ENCODE results near the gene MRPS24.
"Not testable (repeated sequence)": the region's sequence is repeated elsewhere in the genome, so short reads cannot be mapped to it uniquely, and the experiment has no call there.

MRPS24 gene

DNA sequence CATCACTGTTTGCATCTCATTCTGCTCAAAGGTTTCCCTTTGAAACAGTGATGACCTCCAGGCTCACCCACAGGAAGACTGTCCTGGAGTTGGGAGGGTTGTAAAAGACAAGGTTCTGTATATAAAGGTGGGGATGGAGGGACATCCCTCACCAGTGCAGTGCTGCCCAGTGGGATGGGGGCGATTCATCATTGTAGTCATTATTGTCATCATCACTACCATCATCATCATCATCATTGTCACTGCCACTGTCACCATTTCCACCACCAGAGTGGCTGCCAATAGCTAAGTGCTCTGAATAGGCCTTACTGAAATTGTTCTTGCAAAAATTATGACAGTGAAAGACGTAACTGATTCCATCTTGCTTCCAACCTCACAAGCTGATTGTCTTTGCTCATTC lies 24.7 kb downstream of the MRPS24 start:
- no peak overlapping the region for H3K27ac ChIP-seq (ENCODE audit: low read depth, low read length)
- no peaks in the 10 kb centered on the region for H3K27me3 ChIP-seq (ENCODE audit: control insufficient read depth in 5 of 5, insufficient read depth in 4 of 5, low read length in 5 of 5)
- no peak overlapping the region for H3K4me3 ChIP-seq (ENCODE audit: low read depth in 1 of 5, low read length in 5 of 5)
- no peaks in the 10 kb centered on the region for H3K9me3 ChIP-seq (ENCODE audit: control insufficient read depth in 5 of 5, low read length in 5 of 5)
- H3K9ac ChIP-seq (ENCODE audit: low read length in 5 of 5) = no peak overlapping the region
- H3K36me3 ChIP-seq (ENCODE audit: control insufficient read depth in 5 of 5, insufficient read depth in 5 of 5, low read length in 5 of 5) = no peaks in the 10 kb centered on the region
- no peaks in the 10 kb centered on the region for H3K4me1 ChIP-seq (ENCODE audit: control insufficient read depth in 5 of 5, insufficient read depth in 5 of 5, low read length in 5 of 5)

GRCh38 chr7:43844257-43844656 lies 25.1 kb downstream of the MRPS24 start:
- Histone ChIP-seq H3K4me1 (ENCODE audit: control insufficient read depth in 5 of 5, insufficient read depth in 5 of 5, low read length in 5 of 5) (no peaks in the 10 kb centered on the region), H3K4me3 (ENCODE audit: low read depth in 1 of 5, low read length in 5 of 5) (no peak overlapping the region), H3K9ac (ENCODE audit: low read length in 5 of 5) (no peak overlapping the region), H3K9me3 (ENCODE audit: control insufficient read depth in 5 of 5, low read length in 5 of 5) (no peaks in the 10 kb centered on the region), H3K27ac (ENCODE audit: low read depth, low read length) (no peak overlapping the region), H3K36me3 (ENCODE audit: control insufficient read depth in 5 of 5, insufficient read depth in 5 of 5, low read length in 5 of 5) (no peaks in the 10 kb centered on the region), H3K27me3 (ENCODE audit: control insufficient read depth in 5 of 5, insufficient read depth in 4 of 5, low read length in 5 of 5) (no peaks in the 10 kb centered on the region)

DNA sequence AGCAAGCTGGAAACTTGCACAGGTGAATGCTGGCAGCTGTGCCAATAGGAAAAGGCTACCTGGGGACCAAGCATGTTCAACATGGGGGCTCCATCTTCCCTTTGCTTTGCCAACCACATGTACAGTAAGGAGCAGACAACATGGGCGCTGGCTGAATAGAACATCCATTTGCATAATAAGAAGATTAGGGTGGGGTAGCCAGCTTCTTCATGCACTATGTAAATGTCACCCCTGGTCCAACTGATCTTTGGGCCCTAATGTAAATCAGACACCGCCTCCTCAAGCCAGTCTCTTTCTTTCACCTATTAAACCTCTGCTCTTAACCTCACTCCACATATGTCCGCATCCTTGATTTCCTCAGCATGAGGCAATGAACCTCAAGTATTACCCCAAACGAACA lies 26.0 kb downstream of the MRPS24 start:
- Histone ChIP-seq H3K4me1 (ENCODE audit: control insufficient read depth in 5 of 5, insufficient read depth in 5 of 5, low read length in 5 of 5) (peaks cover 0 to 5% (median 4%) of the 10 kb centered on the region in 5 donors), H3K27me3 (ENCODE audit: control insufficient read depth in 5 of 5, insufficient read depth in 4 of 5, low read length in 5 of 5) (no peaks in the 10 kb centered on the region), H3K36me3 (ENCODE audit: control insufficient read depth in 5 of 5, insufficient read depth in 5 of 5, low read length in 5 of 5) (no peaks in the 10 kb centered on the region), H3K9ac (ENCODE audit: low read length in 5 of 5) (no peak overlapping the region), H3K9me3 (ENCODE audit: control insufficient read depth in 5 of 5, low read length in 5 of 5) (no peaks in the 10 kb centered on the region), H3K27ac (ENCODE audit: low read depth, low read length) (no peak overlapping the region), H3K4me3 (ENCODE audit: low read depth in 1 of 5, low read length in 5 of 5) (no peak overlapping the region)

DNA sequence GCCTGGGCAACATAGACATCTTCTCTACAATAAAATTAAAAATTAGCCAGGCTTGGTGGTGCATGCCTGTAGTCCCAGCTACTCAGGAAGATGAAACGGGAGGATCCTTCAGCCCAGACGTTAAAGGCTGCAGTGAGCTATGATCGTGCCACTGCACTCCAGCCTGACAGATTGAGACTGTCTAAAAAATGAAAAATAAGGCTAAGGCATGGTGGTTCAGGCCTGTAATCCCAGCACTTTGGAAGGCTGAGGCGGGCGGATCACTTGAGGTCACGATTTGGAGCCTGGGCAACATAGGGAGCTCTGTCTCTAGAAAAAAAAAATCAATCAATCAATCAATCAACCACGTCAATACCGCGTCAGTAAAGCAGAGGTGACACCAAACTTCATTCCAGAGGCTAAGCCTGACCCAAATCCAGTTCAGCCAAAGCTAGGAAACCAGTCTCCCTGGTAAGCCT lies 31.1 kb downstream of the MRPS24 start:
- Histone ChIP-seq H3K27ac (ENCODE audit: low read depth, low read length) (peak overlapping the region; percentile 46), H3K4me3 (ENCODE audit: low read depth in 1 of 5, low read length in 5 of 5) (peak overlapping the region in 2 of 5 donors; percentile 53 to 59), H3K9ac (ENCODE audit: low read length in 5 of 5) (peak overlapping the region in 3 of 5 donors; percentile 68 to 75 (median 75)), H3K9me3 (ENCODE audit: control insufficient read depth in 5 of 5, low read length in 5 of 5) (no peaks in the 10 kb centered on the region), H3K36me3 (ENCODE audit: control insufficient read depth in 5 of 5, insufficient read depth in 5 of 5, low read length in 5 of 5) (no peaks in the 10 kb centered on the region), H3K27me3 (ENCODE audit: control insufficient read depth in 5 of 5, insufficient read depth in 4 of 5, low read length in 5 of 5) (no peaks in the 10 kb centered on the region), H3K4me1 (ENCODE audit: control insufficient read depth in 5 of 5, insufficient read depth in 5 of 5, low read length in 5 of 5) (peaks cover 0 to 7% (median 4%) of the 10 kb centered on the region in 5 donors)

DNA sequence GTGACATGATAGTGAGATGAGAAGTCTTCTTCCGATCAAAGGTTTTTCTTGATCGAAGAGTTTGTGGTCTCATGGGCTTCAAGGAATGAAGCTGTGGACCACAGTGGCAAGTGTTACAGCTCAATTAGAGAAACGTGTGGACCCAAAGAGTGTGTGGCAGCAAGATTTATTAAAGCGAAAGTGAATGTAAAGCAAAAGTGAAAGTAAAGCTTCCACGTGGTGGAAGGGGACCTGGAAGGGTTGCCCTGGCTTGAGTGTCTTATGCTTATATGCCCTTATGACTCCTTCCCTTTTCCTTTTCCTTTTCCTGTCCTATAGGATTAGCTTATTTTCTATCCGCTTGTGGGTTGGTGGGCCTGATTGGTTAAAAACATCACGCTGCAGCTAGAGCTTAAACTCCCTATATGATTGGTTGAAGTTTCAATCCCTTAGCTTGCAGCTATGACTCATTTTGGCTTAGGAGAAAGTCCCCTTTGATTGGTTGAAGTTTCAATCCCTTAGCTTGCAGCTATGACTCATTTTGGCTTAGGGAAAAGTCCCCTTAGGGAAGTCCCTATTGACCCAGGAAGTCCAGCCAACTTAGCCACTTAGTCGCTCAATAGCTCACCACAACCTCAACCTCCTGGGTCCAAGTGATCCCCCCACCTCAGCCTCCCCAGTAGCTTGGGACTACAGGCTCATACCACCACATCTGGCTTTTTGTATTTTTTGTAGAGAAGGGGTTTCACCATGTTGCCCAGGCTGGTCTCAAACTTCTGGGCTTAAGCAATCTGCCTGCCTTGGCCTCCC lies 34.7 kb downstream of the MRPS24 start:
- H3K4me3 ChIP-seq (ENCODE audit: low read depth in 1 of 5, low read length in 5 of 5) = peak overlapping the region; percentile 51 to 59 (median 57)

GRCh38 chr7:43830917-43831316 lies 38.4 kb downstream of the MRPS24 start:
- not testable (repeated sequence) for H3K27ac ChIP-seq (ENCODE audit: low read depth, low read length); H3K4me1 ChIP-seq (ENCODE audit: control insufficient read depth in 5 of 5, insufficient read depth in 5 of 5, low read length in 5 of 5); H3K9me3 ChIP-seq (ENCODE audit: control insufficient read depth in 5 of 5, low read length in 5 of 5); H3K9ac ChIP-seq (ENCODE audit: low read length in 5 of 5); H3K27me3 ChIP-seq (ENCODE audit: control insufficient read depth in 5 of 5, insufficient read depth in 4 of 5, low read length in 5 of 5); H3K36me3 ChIP-seq (ENCODE audit: control insufficient read depth in 5 of 5, insufficient read depth in 5 of 5, low read length in 5 of 5); H3K4me3 ChIP-seq (ENCODE audit: low read depth in 1 of 5, low read length in 5 of 5)

More for the DNA sequence above, 34.7 kb downstream of the MRPS24 start:
- Histone ChIP-seq H3K27me3 (ENCODE audit: control insufficient read depth in 5 of 5, insufficient read depth in 4 of 5, low read length in 5 of 5) (no peaks in the 10 kb centered on the region), H3K4me1 (ENCODE audit: control insufficient read depth in 5 of 5, insufficient read depth in 5 of 5, low read length in 5 of 5) (peaks cover 0 to 7% (median 4%) of the 10 kb centered on the region in 5 donors), H3K27ac (ENCODE audit: low read depth, low read length) (no peak overlapping the region), H3K9me3 (ENCODE audit: control insufficient read depth in 5 of 5, low read length in 5 of 5) (peaks cover 0 to 4% (median 0%) of the 10 kb centered on the region in 5 donors), H3K9ac (ENCODE audit: low read length in 5 of 5) (no peak overlapping the region), H3K36me3 (ENCODE audit: control insufficient read depth in 5 of 5, insufficient read depth in 5 of 5, low read length in 5 of 5) (no peaks in the 10 kb centered on the region)

GRCh38 chr7:43825391-43825808 lies 43.9 kb downstream of the MRPS24 start:
- H3K36me3 ChIP-seq (ENCODE audit: control insufficient read depth in 5 of 5, insufficient read depth in 5 of 5, low read length in 5 of 5) = no peaks in the 10 kb centered on the region
- H3K4me1 ChIP-seq (ENCODE audit: control insufficient read depth in 5 of 5, insufficient read depth in 5 of 5, low read length in 5 of 5) = peaks cover 0 to 9% (median 0%) of the 10 kb centered on the region in 5 donors
- no peaks in the 10 kb centered on the region for H3K27me3 ChIP-seq (ENCODE audit: control insufficient read depth in 5 of 5, insufficient read depth in 4 of 5, low read length in 5 of 5)
- H3K9ac ChIP-seq (ENCODE audit: low read length in 5 of 5) = peak overlapping the region in 1 of 5 donors; percentile 42
- no peaks in the 10 kb centered on the region for H3K9me3 ChIP-seq (ENCODE audit: control insufficient read depth in 5 of 5, low read length in 5 of 5)
- H3K4me3 ChIP-seq (ENCODE audit: low read depth in 1 of 5, low read length in 5 of 5) = no peak overlapping the region
- H3K27ac ChIP-seq (ENCODE audit: low read depth, low read length) = peak overlapping the region; percentile 11

DNA sequence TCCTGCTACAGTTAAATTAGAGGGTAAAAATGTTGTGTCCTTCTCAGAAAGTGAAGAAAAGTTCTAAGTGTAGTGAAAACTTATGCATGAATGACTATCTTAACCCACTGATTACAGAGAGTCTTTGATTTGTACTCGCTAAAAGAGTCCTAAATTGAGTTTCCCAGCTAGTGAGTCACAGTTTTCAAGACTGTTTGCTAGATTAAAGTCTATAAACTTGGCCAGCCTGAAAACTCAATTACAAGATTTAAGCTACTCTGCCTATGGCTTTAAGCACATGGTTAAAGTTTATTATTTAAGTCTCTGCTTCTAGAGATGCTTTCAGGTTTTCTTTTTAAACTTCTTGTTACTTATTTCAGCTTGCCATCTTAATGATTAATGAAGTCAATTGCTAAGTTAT lies 44.4 kb downstream of the MRPS24 start:
- Histone ChIP-seq H3K4me3 (ENCODE audit: low read depth in 1 of 5, low read length in 5 of 5) (no peak overlapping the region), H3K27me3 (ENCODE audit: control insufficient read depth in 5 of 5, insufficient read depth in 4 of 5, low read length in 5 of 5) (no peaks in the 10 kb centered on the region), H3K9ac (ENCODE audit: low read length in 5 of 5) (no peak overlapping the region), H3K4me1 (ENCODE audit: control insufficient read depth in 5 of 5, insufficient read depth in 5 of 5, low read length in 5 of 5) (peaks cover 0 to 9% (median 0%) of the 10 kb centered on the region in 5 donors), H3K9me3 (ENCODE audit: control insufficient read depth in 5 of 5, low read length in 5 of 5) (no peaks in the 10 kb centered on the region), H3K27ac (ENCODE audit: low read depth, low read length) (no peak overlapping the region), H3K36me3 (ENCODE audit: control insufficient read depth in 5 of 5, insufficient read depth in 5 of 5, low read length in 5 of 5) (no peaks in the 10 kb centered on the region)

DNA sequence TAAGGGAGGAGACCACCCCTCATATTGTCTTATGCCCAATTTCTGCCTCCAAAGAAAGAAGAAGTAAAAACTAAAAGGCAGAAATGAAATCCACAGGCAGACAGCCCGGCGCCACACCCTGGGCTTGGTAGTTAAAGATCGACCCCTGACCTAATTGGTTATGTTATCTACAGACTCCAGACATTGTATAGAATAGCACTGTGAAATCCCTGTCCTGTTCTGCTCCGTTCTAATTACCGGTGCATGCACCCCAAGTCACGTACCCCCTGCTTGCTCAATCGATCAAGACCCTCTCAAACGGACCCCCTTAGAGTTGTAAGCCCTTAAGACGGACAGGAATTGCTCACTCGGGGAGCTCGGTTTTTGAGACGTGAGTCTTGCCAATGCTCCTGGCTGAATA lies 44.8 kb downstream of the MRPS24 start:
- not testable (repeated sequence) for H3K27ac ChIP-seq (ENCODE audit: low read depth, low read length); H3K4me3 ChIP-seq (ENCODE audit: low read depth in 1 of 5, low read length in 5 of 5); H3K9ac ChIP-seq (ENCODE audit: low read length in 5 of 5); H3K36me3 ChIP-seq (ENCODE audit: control insufficient read depth in 5 of 5, insufficient read depth in 5 of 5, low read length in 5 of 5); H3K9me3 ChIP-seq (ENCODE audit: control insufficient read depth in 5 of 5, low read length in 5 of 5); H3K27me3 ChIP-seq (ENCODE audit: control insufficient read depth in 5 of 5, insufficient read depth in 4 of 5, low read length in 5 of 5)
- H3K4me1 ChIP-seq (ENCODE audit: control insufficient read depth in 5 of 5, insufficient read depth in 5 of 5, low read length in 5 of 5) = peaks cover 0 to 11% (median 0%) of the 10 kb centered on the region in 5 donors

- no peaks in the 10 kb centered on the region for H3K27me3 ChIP-seq (ENCODE audit: control insufficient read depth in 5 of 5, insufficient read depth in 4 of 5, low read length in 5 of 5)
- no peaks in the 10 kb centered on the region for H3K9me3 ChIP-seq (ENCODE audit: control insufficient read depth in 5 of 5, low read length in 5 of 5)
- H3K4me1 ChIP-seq (ENCODE audit: control insufficient read depth in 5 of 5, insufficient read depth in 5 of 5, low read length in 5 of 5) = peaks cover 0 to 11% (median 0%) of the 10 kb centered on the region in 5 donors
- H3K27ac ChIP-seq (ENCODE audit: low read depth, low read length) = no peak overlapping the region
- H3K4me3 ChIP-seq (ENCODE audit: low read depth in 1 of 5, low read length in 5 of 5) = no peak overlapping the region
- no peaks in the 10 kb centered on the region for H3K36me3 ChIP-seq (ENCODE audit: control insufficient read depth in 5 of 5, insufficient read depth in 5 of 5, low read length in 5 of 5)
- H3K9ac ChIP-seq (ENCODE audit: low read length in 5 of 5) = no peak overlapping the region
Measured at GRCh38 chr7:43823941-43824340, 45.4 kb downstream of the MRPS24 start.
